Measurements from ENCODE around the gene EML3.

Gene EML3

DNA sequence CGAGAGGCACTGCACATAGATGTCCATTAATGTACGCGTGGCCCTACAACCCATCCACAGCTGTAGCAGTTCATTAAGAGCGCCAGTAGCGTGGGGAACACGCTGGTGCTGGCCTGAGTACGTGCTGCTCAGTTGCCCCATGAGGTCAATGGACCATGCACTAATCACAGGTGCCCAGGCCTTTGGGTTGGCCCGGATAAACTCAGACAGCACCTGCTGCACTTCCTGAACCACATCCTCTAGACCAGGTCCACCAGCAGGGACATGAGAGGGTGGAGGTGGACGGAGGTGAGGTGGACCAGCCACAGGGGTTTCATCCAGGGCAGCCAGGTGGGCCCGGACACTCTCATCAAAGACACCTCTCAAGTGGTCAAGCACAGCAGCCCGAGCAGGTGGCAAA is 36.9 kb upstream of the EML3 start:
- H3K27ac ChIP-seq: no peak overlapping the region
- no peak for TF ChIP-seq CTCF (IDR thresholded peaks at IDR 0.05; ENCODE audit: low read depth, low read length)
- no peak overlapping the region for H3K4me3 ChIP-seq (ENCODE audit: low read depth, low read length)
- no peaks in the 10 kb centered on the region for H3K27me3 ChIP-seq (ENCODE audit: insufficient read depth, low read depth, severe bottlenecking)
- H3K36me3 ChIP-seq: peaks cover 35% of the 10 kb centered on the region
- no peak for DNase-seq
- H3K9me3 ChIP-seq (ENCODE audit: severe bottlenecking): no peaks in the 10 kb centered on the region

GRCh38 chr11:62648967-62649364 is 36.4 kb upstream of the EML3 start:
- no peaks in the 10 kb centered on the region for H3K27me3 ChIP-seq (ENCODE audit: insufficient read depth, low read depth, severe bottlenecking)
- H3K4me3 ChIP-seq (ENCODE audit: low read depth, low read length): no peak overlapping the region
- DNase-seq: no peak
- H3K36me3 ChIP-seq: peaks cover 38% of the 10 kb centered on the region
- no peaks in the 10 kb centered on the region for H3K9me3 ChIP-seq (ENCODE audit: severe bottlenecking)
- no peak for TF ChIP-seq CTCF (IDR thresholded peaks at IDR 0.05; ENCODE audit: low read depth, low read length)
- no peak overlapping the region for H3K27ac ChIP-seq

GRCh38 chr11:62648185-62648966 is 35.8 kb upstream of the EML3 start:
- Histone ChIP-seq H3K27me3 (ENCODE audit: insufficient read depth, low read depth, severe bottlenecking) (no peaks in the 10 kb centered on the region), H3K36me3 (peaks cover 44% of the 10 kb centered on the region), H3K4me3 (ENCODE audit: low read depth, low read length) (no peak overlapping the region), H3K9me3 (ENCODE audit: severe bottlenecking) (no peaks in the 10 kb centered on the region), H3K27ac (no peak overlapping the region)
- DNase-seq: no peak
- TF ChIP-seq CTCF (IDR thresholded peaks at IDR 0.05; ENCODE audit: low read depth, low read length): no peak

GRCh38 chr11:62647609-62648005 is 35.0 kb upstream of the EML3 start:
- H3K4me3 ChIP-seq (ENCODE audit: low read depth, low read length): no peak overlapping the region
- DNase-seq: no peak
- H3K36me3 ChIP-seq: peaks cover 52% of the 10 kb centered on the region

GRCh38 chr11:62646825-62647608 is 34.4 kb upstream of the EML3 start:
- no peaks in the 10 kb centered on the region for H3K27me3 ChIP-seq (ENCODE audit: insufficient read depth, low read depth, severe bottlenecking)
- H3K27ac ChIP-seq: peak overlapping the region; percentile 24; the same call in 1 of the 2 replicates
- no peak for TF ChIP-seq CTCF (IDR thresholded peaks at IDR 0.05; ENCODE audit: low read depth, low read length)
- no peaks in the 10 kb centered on the region for H3K9me3 ChIP-seq (ENCODE audit: severe bottlenecking)
- peaks cover 54% of the 10 kb centered on the region for H3K36me3 ChIP-seq
- H3K4me3 ChIP-seq (ENCODE audit: low read depth, low read length): peak overlapping the region; percentile 99; the same call in 1 of the 2 replicates
- DNase-seq: no peak

More at GRCh38 chr11:62647609-62648005, 35.0 kb upstream of the EML3 start:
- no peaks in the 10 kb centered on the region for H3K9me3 ChIP-seq (ENCODE audit: severe bottlenecking)
- 0 out of 2 replicates have a peak overlapping the region, but pooled peaks have one; percentile 6 for H3K27ac ChIP-seq
- no peaks in the 10 kb centered on the region for H3K27me3 ChIP-seq (ENCODE audit: insufficient read depth, low read depth, severe bottlenecking)
- TF ChIP-seq CTCF (IDR thresholded peaks at IDR 0.05; ENCODE audit: low read depth, low read length): no peak
